ENCODE results near the gene EXOSC3.
"Not testable (repeated sequence)": the region's sequence is repeated elsewhere in the genome, so short reads cannot be mapped to it uniquely, and the experiment has no call there.

The EXOSC3 gene

GRCh38 chr9:37784616-37785483 is at the start of gene EXOSC3:
Gene EXOSC3 (minus strand): TSS chr9:37785064. CDS start chr9:37785044, 20 bp downstream.
- DNase-seq (ENCODE audit: low read depth, low spot score): peak; percentile 70

DNA sequence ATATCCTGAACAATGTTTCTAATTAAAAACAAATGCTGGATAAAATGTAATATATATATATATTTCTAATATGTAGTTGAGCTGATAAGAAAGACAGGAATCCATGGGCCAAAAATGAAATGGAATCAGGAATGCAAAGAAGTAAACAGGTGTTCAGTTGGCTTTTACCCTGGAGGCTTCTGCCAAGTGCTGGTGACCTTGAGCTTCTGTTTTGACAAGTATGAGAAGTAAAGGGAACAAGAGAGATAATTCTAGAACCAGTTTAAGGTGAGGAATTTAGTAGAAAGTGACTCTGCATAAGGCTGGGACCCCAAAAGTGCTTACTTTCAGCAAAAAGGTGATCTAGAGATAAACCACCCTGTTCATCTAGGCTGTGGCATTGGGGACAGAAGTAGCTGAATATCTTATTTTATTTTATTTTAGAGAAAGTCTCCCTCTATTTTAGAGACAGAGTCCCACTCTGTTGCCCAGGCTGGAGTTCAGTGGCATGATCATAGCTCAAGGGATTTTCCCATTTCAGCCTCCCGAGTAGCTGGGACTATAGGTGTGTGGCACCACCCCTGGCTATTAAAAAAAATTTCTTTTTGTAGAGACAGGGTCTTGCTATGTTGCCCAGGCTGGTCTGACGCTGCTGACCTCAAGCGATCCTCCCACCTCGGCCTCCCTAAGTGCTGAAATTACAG is 42.8 kb upstream of the EXOSC3 start:
- no peak for DNase-seq (ENCODE audit: low read depth, low spot score)

DNA sequence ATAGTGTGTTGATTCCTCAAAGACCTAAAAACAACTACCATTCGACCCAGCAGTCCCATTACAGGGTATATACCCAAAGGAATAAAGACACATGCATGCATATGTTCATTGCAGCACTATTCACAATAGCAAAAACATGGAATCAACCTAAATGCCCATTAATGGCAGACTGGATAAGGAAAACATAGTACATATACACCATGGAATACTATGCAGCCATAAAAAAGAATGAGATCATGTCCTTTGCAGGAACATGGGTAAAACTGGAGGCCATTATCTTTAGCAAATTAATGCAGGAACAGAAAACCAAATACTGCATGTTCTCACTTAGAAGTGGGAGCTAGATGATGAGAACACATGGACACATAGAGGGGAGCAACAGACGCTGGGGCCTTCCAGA is 40.3 kb upstream of the EXOSC3 start:
- DNase-seq (ENCODE audit: low read depth, low spot score): not testable (repeated sequence)

GRCh38 chr9:37820142-37820541 is 35.3 kb upstream of the EXOSC3 start:
- no peak for DNase-seq (ENCODE audit: low read depth, low spot score)

- DNase-seq (ENCODE audit: low read depth, low spot score): no peak
Measured at GRCh38 chr9:37818849-37819248, 34.0 kb upstream of the EXOSC3 start.

- DNase-seq (ENCODE audit: low read depth, low spot score): no peak
Measured at GRCh38 chr9:37812773-37813379, 28.0 kb upstream of the EXOSC3 start.

GRCh38 chr9:37811906-37812476 is 27.1 kb upstream of the EXOSC3 start:
- DNase-seq (ENCODE audit: low read depth, low spot score): no peak

DNA sequence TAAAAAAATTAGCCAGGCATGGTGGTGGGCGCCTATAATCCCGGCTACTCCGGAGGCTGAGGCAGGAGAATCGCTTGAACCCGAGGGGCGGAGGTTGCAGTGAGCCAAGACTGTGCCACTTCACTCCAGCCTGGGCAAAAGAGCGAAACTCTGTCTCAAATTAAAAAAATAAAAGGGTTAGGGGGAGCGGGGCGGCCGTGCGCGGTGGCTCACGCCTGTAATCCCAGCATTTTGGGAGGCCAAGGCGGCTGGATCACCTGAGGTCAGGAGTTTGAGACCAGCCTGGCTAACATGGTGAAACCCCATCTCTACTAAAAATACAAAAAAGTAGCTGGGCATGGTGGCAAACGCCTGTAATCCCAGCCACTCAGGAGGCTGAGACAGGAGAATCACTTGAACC is 24.8 kb upstream of the EXOSC3 start:
- not testable (repeated sequence) for DNase-seq (ENCODE audit: low read depth, low spot score)

GRCh38 chr9:37806271-37806670 is 21.4 kb upstream of the EXOSC3 start:
- no peak for DNase-seq (ENCODE audit: low read depth, low spot score)

GRCh38 chr9:37801959-37802711 is 17.3 kb upstream of the EXOSC3 start:
- DNase-seq (ENCODE audit: low read depth, low spot score): no peak

- DNase-seq (ENCODE audit: low read depth, low spot score): no peak
Measured at GRCh38 chr9:37801287-37801850, 16.5 kb upstream of the EXOSC3 start.

DNA sequence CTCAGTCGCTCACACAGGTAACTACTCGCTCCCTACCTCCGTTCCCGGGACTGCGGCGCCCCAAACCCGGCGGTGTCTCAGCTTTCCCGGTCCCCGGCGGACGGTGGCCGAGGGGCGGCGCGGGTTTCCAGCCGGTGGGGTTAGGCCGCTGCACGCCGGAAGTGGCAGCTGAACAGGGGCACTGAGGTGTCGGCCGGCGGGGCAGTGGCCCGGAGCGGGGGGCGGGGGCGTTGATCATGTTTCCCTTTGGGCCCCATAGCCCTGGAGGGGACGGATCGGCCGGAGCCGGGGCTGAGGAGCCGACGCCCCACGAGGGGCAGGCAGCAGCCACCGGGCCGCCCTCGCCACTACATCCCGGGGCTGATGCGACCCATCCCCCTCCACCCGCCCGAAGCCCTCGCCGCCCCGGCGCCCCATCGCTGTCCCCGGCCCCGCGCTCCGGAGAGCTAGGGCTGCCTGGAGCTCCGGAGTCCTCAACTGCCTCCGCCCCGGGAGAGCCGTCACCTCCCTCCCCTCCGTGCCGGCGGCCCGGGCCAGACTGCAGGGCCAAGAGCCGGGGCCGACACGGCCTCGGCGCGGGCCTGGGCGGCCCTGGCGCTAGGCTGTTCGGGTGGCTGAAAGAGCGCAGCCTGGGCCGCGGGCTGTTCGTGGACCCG is 15.9 kb upstream of the EXOSC3 start, which contains the start of gene DCAF10:
TSS of gene DCAF10 (plus strand) at position 167 of the 656 bp plus-strand sequence. CDS start at position 237, 70 bp downstream.
- peak; percentile 76 for DNase-seq (ENCODE audit: low read depth, low spot score)

GRCh38 chr9:37798677-37799076 is 13.8 kb upstream of the EXOSC3 start:
- no peak for DNase-seq (ENCODE audit: low read depth, low spot score)

GRCh38 chr9:37796232-37796631 is 11.4 kb upstream of the EXOSC3 start:
- no peak for DNase-seq (ENCODE audit: low read depth, low spot score)

DNA sequence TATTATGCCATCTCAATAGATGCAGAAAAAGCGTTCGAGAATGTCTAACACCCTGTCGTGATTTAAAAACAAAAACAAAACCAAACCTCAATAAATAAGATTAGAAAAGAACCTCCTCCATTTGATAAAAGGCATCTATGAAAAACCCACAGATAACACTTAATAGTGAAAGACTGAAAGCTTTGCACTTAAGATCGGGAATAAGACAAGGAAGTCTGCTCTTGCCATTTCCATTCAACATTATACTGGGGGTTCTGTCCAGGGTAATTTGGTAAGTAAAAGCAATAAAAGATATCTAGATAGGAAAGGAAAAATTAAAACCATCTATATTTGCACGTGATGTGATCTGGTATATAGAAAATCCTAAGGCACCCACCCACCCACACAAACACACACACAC is 7.3 kb upstream of the EXOSC3 start:
- DNase-seq (ENCODE audit: low read depth, low spot score): no peak

GRCh38 chr9:37790096-37790495 is 5.2 kb upstream of the EXOSC3 start:
- no peak for DNase-seq (ENCODE audit: low read depth, low spot score)

DNA sequence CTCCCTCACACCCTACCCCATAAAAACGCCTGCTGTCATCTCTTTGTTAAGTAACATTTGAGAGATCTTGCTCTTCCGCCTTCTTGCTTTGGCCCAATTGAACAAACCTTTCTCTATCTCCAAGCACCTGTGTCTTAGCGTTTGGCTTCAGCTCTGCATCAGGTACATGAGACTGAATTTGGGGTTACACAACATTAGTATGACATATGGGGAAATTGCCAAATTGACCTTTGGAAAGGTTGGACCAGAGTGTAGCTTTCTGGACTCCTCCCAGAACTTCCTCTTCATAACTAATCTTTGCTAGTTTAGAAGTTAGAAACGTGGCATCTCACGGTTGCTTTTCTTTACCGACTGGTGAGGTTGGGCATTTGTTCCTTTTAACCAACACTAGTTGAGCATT is 3.5 kb upstream of the EXOSC3 start:
- no peak for DNase-seq (ENCODE audit: low read depth, low spot score)

- DNase-seq (ENCODE audit: low read depth, low spot score): no peak
Measured at GRCh38 chr9:37787059-37787458, 2.2 kb upstream of the EXOSC3 start.

DNA sequence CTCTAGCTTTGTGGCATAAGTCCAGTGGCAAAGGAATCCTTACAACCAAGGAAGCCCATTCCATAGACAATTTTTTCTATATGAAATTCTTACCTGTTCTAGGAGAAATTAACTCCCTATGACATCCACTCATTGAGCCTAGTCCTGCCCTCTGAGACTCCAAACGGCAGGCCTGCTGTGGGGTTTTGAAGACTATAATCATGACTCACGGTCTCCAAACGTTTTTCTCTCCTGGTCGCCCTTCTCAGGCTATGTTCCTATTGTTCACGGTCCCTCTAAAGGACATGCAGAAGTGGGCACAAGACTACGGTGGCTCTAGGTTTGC is 611 bp downstream of the EXOSC3 start:
- DNase-seq (ENCODE audit: low read depth, low spot score): no peak

- DNase-seq (ENCODE audit: low read depth, low spot score): no peak
Measured at GRCh38 chr9:37778534-37778933, 6.3 kb downstream of the EXOSC3 start.

DNA sequence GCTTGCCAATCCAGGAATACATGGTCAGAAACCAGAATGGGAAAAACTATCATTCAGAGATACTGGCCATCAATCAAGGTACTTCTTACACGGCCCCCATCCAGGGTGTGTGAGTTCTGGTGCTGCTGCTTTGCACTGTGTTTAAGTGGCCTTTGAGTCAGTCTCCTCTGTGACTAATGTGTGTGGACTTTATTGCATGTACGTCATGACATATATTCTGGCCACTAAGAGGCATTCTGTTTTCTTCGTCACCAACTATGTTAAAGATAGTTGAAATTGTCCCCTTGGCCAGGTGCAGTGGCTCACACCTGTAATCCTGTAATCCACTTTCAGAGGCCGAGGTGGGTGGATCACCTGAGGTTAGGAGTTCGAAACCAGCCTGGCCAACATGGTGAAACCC is 8.5 kb downstream of the EXOSC3 start:
- no peak for DNase-seq (ENCODE audit: low read depth, low spot score)
